HG02588 (cell line): ENCODE measurements around the gene ZCCHC24.

Experiments
- ATAC-seq: cut with Tn5 transposase; IDR thresholded peaks from one replicate; pipeline ENCODE4 v1.9.1; 2021; ENCODE audit warnings: mild to moderate bottlenecking, moderate library complexity; ENCODE audit not compliant: unreplicated experiment

ZCCHC24 gene

DNA sequence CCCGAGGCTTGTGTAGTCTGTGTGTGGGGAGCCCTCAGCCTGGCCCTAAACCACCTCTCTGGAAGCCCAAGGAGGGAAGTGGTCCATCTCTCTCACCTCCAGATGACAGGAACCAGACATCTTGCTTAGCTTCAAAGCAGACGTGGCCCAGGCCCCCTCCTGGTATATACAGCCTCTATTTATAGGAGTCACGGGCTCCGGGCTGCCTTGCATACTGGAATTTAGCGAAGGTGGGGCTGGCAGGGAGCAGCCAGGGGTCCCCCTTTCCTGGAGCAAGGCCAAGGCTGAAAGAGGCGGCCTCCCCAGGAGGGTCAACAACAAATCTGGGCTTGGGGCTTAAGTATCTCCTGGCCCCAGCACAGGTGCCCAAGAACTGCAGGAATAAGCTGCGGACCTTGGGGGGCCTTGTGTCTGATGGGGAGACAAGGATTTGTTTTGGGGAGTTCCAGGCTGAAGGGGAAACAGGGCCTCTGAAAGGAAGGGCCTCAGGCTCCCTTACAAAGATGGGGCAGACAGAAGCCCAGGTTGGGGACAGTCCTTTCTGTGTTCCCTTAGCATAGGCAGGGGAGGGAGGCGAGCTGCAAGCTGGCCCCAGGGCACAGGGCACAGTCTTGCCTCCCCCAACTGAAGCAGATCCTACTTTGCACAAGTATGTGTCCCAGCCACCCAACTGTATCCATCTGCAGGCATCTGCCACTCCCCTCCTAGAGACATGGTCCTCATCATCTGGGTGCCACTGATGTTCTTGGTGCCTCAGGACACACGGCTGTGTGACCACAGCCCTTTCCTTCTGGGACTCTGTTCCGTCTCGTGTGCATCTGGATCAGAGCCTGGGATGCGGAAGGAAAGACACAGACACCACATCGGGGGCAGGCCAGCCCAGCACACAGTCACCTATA lies 11.9 kb downstream of the ZCCHC24 start:
- ATAC-seq, result no peak

DNA sequence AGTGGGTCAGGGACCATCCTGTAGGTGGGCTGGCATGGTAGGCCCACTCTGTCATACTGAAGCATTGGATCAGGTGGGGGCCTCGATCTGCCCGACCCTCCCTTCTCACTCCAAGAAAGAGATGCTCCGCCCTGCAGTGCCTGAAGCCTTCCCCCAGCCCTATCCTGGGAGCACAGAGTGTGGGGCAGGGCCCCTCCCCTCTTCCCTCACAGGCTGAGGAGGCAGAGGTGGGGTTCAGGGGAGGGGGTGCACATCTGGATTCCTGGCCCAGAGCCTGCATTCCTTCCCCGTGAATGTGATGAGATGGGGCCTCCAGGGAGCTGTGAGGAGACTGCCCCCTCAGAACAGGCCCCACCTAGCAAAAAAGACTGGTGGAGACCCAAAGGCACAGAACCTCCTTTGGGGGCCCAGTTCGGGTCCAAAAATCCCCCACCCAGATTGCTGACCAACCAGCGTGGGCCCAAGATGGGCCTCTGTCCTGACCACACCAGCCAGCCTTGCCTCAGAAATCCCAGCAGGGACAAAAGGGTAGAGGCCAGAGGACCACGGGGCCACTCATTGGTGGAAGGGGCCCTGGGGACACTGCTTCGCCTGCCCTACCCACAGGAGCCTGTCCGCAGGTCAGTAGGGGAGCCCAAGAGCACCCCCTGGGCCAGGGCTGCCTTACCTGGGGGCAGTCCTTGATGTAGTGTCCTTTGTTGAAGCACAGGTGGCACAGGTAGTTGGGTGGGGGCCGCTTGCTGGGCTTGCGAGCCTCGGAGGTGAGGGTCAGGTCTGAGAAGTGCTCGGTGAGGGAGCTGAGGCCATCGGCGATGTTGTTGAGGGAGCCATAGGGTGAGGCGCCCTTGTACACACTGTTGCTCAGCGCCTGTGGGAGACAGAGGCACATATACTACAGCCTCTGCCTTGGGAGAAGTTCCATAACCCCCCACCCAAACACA lies 13.3 kb downstream of the ZCCHC24 start:
- no peak for ATAC-seq

DNA sequence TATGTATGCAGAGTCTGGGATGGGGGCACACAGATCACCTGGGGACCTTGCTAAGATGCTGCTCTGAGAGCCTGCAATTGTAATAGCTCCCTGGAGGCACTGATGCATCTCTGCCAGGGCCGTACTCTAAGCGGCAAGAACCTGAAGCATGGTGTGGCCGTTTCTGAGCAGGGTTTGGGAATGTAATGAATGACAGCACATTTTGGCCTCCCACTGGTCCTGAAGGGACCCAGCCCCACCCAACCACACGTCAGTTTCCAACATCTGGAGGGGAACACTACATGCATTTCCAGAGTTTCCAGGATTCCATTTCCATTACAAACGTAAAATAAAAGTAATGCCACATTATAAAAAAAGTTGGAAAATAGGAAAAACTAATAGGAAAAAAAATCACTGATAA lies 14.0 kb downstream of the ZCCHC24 start:
- no peak for ATAC-seq

DNA sequence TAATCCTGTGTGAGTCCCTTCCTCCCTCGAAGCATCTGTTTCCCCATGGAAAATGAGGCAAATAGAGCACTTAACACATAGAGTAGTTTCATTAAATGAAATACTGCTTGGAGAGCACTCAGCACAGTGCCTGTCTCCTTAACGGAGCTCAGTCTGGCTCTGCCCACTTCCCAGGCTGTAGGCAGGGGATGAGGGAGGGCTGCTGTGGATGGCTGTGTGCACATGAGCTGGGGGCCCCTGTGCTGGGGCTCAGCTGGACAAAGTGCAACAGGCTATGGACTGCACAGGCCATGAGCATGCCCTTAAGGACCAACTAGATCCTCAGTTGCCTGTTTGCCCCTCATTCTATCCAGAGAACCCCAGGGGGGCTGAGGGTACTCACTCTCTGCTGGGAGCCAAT lies 14.5 kb downstream of the ZCCHC24 start:
- ATAC-seq, result no peak

DNA sequence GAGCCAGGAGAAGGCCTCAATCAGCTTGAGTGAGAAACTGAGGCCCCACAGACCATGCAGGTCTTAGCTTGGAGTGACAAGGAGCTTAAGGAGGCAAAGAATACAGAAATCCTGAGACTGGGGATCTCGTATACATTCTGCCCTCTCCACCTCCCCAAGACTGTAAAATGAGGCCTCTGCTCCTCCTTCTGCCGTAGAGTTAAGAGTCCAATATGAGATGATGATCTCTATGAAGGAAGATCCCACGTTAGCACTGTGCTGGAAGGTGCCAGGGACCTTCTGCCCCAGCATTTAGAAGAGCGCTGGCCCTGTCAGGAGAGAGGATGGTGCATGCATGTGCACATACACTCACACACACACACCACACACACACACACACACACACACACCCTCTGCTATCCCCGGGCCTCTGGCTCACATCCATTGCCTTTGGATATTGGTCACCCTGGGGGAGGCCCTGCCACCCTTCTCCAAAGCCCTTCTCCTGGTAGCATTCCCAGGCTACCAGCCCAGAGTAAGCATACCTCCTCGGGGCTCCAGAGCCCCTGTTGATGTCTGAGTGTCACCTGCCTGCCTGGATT lies 15.0 kb downstream of the ZCCHC24 start:
- no peak for ATAC-seq

DNA sequence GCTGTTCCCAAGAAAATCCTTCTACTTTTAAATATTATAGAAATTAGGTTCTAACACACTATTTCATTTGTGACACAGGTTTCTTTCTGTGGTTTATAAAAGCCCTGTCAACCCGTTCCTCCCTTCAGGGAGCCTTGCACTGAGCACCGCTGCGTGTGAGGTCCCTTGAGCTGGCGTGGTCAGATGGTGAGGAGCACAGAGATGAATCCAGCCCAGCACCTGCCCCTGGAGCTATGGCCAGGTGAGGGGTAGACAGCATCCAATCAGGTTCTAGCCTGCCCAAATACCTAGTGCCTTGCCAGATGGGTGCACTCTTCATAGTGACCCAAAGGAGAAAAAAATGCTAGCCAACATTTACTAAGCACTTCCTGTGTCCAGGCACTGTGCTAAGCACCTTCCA lies 15.7 kb downstream of the ZCCHC24 start:
- no peak for ATAC-seq

DNA sequence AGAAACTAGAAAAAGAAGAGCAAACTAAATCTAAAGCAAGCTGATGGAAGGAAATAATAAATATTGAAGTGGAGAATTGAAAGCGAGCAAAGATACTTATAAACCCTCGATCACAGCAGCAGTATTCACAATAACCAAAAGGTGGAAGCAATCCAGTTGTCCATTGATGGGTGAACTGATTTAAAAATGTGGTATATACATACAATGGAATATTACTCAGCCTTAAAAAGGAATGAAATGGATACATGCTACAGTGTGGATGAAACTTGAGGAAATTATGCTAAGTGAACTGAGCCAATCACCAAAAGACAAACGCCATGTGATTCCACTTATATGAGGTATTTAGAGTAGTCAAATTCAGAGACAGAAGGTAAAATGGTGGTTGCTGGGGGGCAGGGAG lies 17.5 kb downstream of the ZCCHC24 start:
- ATAC-seq, result no peak

DNA sequence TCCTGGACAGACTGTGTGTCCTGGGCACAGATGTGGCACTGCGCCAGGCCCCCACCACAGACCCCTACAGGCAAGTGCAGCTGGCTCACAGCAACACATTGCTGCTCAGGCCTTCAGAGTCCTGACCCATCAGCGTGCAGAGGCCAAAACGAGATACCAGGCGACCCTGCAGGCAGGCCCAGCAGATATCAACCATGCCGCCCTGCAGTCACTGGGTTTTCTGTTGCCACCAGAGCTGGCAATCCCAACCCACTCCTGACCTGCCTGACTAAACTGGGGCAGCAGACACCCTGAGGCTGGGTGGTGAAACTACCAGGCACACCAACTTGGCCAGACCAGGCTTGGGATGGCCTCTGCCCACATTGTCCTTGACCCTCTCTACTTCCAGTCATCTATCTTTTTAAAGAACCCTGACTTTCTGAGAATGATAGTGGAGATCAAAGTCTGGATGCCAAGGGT lies 20.3 kb downstream of the ZCCHC24 start:
- ATAC-seq, result no peak

DNA sequence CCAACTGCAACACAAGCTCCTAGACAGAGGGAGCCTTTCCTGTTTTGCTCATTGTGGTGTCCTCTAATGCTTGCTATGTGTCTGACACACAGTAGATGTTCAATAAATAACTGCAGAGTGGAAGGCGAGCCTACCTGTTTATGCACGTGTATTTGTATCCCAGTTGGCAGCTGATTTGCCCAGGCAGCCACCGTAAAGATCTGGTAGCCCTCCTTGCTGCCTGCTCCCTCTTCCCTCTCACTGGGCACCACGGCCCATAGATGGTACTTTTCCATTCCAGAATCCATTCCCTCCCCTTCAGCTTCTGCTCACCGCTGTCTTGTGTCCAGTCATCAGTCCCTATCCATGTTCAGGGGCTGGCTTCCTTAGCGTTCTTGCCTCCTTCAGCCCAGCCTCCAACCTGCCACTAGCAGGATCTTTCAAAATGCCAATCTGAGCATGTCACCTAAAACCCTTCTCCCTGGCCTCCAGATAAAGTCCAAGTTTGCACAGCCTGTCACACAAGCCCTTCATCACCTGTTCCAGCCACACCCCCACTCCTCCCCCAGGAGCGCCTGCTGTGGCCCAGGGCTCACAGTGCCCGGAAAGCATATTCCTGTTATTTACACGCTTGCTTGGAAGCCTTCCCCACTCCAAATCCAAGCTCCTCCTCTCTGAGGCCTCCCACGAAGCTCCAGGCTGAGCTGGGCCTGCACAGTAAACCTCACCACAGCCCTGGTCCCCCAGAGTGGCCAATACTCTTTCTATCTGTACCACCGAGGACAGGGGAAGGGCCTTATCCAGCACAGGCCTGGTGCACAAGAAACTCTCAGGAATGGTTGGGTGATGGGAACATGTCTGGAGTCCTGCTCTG lies 21.0 kb downstream of the ZCCHC24 start:
- no peak for ATAC-seq

DNA sequence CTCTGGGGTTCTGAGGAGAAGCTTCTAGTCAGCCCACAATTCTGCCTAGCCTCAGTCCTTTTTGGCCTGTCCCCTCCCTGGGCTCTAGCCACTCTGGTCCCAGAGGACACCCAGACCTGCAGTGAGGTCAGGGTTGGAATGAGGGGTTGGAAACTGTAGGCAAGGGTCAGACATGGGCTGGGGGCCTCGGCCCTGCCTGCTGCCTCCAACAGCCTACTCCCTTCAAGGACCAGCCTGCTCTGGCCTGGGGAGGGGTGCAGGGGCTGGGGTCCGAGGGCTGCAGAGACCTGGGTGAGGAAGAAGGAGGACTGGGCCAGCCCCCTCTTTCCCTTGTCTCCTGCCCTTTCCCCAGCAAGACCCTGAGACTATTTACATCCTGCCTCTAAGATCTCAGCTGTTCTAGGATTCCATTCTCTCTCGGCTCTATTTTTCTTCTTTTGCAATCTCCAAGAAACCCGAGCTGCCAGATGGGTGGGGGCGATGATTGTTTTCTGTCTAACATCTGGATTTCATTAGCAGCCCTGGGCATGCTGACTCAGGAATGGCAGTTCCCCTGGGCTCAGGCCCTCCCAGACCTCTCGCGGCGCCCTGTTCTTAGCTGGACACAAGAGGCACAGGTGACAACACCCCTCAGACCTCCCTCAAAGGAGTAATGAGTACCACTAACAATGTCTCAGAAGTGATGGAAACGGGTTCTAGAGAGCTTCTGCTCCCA lies 23.1 kb downstream of the ZCCHC24 start:
- no peak for ATAC-seq

DNA sequence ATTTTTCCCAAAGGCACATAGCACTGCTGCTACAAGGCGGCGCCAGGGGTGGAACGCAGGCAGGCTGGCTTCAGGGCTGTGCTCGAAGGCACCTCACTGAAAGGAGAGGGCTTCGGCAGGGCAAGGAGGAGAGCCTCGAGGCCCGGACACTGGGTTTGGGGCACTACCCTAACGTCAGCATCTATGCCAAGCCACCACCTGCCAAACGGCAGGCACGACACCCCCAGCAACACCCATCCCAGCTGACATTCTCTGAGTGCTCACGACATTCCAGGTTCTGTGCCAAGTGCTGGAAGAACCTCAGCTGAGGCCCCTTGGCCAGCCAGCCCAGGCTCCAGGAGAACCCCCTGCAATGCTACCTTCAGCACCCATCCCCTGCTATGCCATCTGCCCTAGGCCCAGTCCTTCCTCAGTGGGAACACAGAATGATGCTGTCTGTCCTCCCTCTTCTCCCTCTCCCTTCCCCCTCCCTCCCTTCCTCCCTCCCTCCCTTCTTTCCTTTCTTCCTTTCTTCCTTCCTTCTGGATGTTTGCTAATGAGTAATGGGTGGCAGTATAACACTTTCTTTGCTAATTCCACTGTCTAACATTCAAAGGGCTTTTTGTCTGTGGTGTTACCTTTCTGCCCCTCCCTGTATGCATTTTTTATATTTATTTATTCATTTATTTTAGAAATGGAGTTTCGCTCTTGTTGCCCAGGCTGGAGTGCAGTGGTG lies 24.3 kb downstream of the ZCCHC24 start:
- no peak for ATAC-seq

DNA sequence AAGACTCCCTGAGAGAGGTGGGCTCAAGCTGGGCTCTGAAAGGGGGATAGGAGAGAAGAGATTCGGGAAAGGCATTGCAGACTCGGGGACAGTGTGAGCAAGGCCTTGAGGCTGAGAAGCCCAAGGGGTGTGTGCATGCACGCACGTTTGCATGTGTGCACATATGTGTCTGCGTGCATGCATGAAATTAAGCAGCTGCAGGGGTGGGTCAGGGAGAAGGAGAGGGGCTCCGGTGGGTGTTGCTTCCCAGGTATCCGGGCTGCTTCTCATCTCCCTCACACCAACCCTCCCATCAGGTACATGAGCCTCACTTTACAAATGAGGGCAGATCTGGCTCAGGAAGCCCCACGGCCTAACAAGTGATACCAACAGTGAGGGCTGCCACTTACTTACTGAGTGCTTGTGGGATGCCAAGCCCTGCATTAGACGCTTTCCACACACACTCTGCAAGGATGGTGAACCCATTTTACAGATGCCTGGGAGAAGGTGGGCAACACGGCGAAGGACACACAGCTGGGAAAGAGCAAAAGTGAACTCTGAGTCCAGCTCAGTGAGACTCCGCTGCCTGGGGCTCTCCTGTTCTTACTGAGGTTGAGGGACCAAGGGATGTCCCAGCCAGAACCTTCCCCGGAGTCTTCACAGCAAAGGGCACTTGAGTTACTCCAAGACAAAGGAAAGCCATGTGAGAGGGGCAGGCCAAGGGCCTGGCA lies 26.4 kb downstream of the ZCCHC24 start:
- ATAC-seq, result no peak

DNA sequence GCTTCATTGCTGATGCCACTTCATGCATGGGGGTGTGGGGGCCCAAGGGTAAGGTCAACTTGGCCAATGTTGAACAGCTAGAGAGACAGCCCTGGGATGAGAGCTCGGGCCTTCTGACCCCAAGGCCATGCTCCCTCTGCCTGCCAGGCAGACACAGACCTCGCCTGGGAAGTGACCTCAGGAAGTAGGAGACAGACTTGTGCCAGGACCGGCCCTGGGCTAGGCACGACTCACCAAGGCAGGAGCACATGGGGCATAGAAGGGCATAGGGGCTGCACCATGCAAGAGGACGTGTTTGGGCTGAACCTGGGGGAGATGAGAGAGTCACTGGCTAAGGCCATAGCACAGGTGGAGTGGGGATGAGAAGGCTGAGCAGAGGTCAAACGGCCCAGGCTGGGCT lies 27.1 kb downstream of the ZCCHC24 start:
- no peak for ATAC-seq

DNA sequence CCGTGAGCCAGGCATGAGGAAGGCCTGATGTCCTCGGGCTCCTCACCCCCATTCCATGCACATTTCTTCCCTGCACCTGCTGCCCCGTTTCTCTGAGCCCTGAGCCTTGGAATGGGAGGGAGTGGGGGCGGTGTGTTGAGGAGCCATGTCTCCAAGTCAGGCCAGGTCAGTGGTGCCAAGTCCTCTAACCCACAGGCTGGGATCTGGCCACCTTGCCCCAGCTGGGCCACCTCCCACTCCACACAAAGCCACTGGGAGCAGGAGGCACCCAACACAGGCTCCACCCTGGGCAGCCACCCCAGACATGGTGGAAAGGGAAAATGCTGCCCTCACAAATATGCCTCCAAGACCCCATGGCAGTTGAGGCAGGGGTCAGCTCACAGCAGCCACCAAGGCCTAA lies 27.7 kb downstream of the ZCCHC24 start:
- ATAC-seq, result no peak

DNA sequence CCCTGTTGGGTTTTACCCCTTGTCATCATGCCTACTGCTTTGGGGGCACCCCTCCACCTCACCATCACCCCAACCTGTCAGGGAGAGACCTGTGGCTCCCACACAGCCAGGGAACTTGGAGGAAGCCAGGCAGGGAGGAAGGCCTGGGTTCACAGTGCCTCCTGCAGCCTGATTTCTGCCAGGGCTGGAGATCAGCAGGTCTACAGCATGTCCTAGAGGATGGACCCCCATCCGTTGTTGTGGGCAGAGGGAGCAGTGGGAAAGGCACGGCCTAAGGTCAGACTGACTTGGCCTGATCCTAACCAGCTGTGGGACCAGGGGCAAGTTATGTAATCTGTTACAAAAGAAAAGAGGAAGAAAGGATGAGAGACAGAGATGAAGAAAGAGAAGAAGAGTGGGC lies 28.2 kb downstream of the ZCCHC24 start:
- ATAC-seq, result no peak

DNA sequence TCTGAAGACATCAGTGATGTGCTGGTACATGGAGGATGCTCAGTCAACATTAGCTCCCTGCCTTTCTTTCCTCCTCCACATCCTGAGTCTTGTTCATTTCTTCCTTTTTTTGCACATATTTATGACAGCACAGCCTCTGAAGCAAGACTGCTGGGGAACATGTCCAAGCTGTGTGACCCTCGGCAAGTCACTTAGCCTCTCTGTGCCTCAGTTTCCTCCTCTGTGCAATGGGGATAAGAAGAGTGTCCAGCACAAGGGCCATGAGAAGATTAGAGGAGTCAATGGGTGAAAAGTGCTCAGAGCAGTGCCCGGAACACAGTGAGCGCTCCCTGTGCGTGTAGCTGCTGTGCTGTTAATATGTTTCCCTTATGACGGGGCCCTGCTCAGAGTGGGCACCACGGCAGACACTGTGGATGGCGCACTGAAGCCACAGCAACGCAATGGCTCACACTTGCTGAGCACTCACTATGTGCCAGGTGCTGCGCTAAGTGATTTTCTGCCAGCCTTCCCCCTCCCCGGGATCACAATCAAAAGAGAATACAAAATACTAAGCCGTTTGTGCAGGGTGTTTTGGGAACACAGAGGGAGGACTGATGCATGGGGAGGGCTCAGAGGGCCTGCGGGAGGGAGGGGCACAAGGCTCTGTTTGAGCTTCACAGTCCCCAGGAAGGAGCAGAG lies 28.7 kb downstream of the ZCCHC24 start:
- no peak for ATAC-seq

DNA sequence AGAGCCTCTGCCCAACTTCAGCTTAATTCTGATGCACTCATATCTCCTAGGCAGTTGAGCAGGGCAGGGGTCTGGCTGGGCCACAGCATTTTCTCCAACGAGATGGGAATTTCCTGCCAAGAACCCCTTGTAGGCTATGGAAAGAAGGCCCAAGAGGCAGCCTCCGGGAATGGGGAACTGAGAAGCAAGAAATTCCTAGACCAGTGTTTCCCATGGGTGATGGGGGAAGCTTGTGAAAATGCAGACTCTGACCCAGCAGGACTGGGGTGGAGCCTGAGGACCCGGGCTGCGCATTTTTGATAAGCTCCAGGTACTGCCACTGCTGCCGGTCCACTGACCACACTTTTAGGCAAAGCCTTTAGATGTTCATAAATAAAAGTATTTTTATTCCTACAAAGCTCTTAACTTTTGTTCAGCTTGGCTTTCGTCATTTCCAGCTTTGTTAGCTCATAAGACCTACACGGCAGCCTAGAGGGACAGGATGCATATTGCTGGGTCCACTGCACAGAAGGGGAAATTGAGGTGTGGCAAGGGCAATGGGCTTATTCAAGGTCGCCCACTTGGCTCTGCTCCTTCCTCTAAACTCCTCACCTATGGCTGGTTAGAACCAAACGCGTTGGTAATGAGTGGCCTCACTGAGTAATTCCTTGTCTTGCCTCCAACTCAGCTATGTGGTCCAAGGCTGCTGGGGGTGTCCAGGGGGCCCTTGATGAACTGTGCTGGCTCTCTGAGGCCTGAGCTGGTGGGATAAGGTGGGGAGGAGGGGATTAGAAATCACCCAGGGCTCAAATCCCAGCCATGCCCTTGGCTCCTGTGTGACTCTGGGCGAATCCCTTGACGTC lies 29.5 kb downstream of the ZCCHC24 start:
- no peak for ATAC-seq
